K562 (cell line): ENCODE measurements around the gene SLC36A1. TPM values are rescaled to one million over a fixed set of nuclear protein-coding genes. Genes with fewer than 3 reads are reported as not detected.

ENCODE experiments used
- ATAC-seq: fragments of 200-7000 bp; cut with Tn5 transposase; 3 replicates; pipeline ENCODE4 v1.9.1; 2020; ENCODE audit warnings: moderate library complexity
- BruUV-seq: library from RNA; stranded (reverse); fragments of 400-500 nt; replicated peaks from 2 replicates; lab custom pipeline; 2021; lab: Mats Ljungman, UMichigan
- CTCF ChIA-PET: fragments of 300-600 bp; formaldehyde crosslinking; extraction: SDS; loops from one replicate; lab custom pipeline; 2021; ENCODE audit warnings: low intra/inter-chr PET ratio; lab: Yijun Ruan, JAX
- POLR2A ChIA-PET: fragments of 300-600, 350-650 bp; sonication (Branson Sonifier 250); formaldehyde crosslinking; extraction: SDS; loops from one replicate; lab custom pipeline; 2021; ENCODE audit warnings: antibody characterized with exemption, inconsistent platforms; lab: Yijun Ruan, JAX
- DNase-seq, 4 experiments: peaks; one replicate each; pipeline versions ENCODE4 v3.0.0 to v3.0.0-alpha.2; 2011 to 2018; ENCODE audit warnings: low spot score in 3 of 4, mixed read lengths in 3 of 4; ENCODE audit errors: extremely low read depth in 1 of 4
- FAIRE-seq: peaks from 2 replicates; lab custom pipeline; 2011; peaks lifted over from hg19 to GRCh38; lab: Jason Lieb, UNC
- H2AFZ ChIP-seq: 2 replicates; pipeline ENCODE4 v1.6.0; 2011; ENCODE audit warnings: low read depth, low read length, control low read depth, inconsistent platforms
- H3K27ac ChIP-seq: fragments of 200-600 bp; 3 replicates; pipeline ENCODE4 v1.8.0; 2011; ENCODE audit warnings: low read depth, mild to moderate bottlenecking, control low read depth, inconsistent platforms, low read length, moderate library complexity, mixed read lengths; ENCODE audit errors: extremely low read depth
- H3K27me3 ChIP-seq, 2 experiments: fragments of 300-600 bp in 1 of 2; 2 replicates in 1 of 2; 3 replicates in 1 of 2; pipeline versions ENCODE4 v1.6.0 to v1.8.0; 2011; ENCODE audit warnings: inconsistent platforms in 2 of 2, low read length in 2 of 2, mild to moderate bottlenecking in 1 of 2, mixed read lengths in 1 of 2, moderate library complexity in 1 of 2; ENCODE audit not compliant: control insufficient read depth in 2 of 2, insufficient read depth in 2 of 2
- H3K36me3 ChIP-seq: fragments of 300-600 bp; 3 replicates; pipeline ENCODE4 v1.8.0; 2011; ENCODE audit warnings: mild to moderate bottlenecking, low read length, inconsistent platforms; ENCODE audit not compliant: control insufficient read depth, insufficient read depth
- H3K4me1 ChIP-seq, 2 experiments: fragments of 200-600 bp in 1 of 2; replicated peaks in 1 of 2; 2 replicates in 1 of 2; 3 replicates in 1 of 2; pipeline versions ENCODE4 v1.5.1 to v1.8.0; 2011; ENCODE audit warnings: inconsistent platforms in 2 of 2, low read length in 2 of 2, mild to moderate bottlenecking in 1 of 2, mixed read lengths in 1 of 2, moderate library complexity in 1 of 2; ENCODE audit not compliant: control insufficient read depth in 2 of 2, insufficient read depth in 2 of 2
- H3K4me2 ChIP-seq: 2 replicates; pipeline ENCODE4 v1.6.1; 2011; ENCODE audit warnings: low read length, control low read depth, inconsistent platforms, mixed read lengths; ENCODE audit not compliant: insufficient read depth
- H3K4me3 ChIP-seq: fragments of 200-600 bp; sonication (generic), shearing (Covaris generic); 2 replicates; pipeline ENCODE4 v1.5.1; 2016; ENCODE audit warnings: control low read depth, inconsistent platforms
- H3K79me2 ChIP-seq: fragments of 200-600 bp; 3 replicates; pipeline ENCODE4 v1.8.0; 2011; ENCODE audit warnings: low read length, inconsistent platforms; ENCODE audit not compliant: control insufficient read depth, insufficient read depth
- H3K9ac ChIP-seq, 2 experiments: 2 replicates each; pipeline versions ENCODE4 v1.6.0 to v1.6.1; 2011; ENCODE audit warnings: low read depth in 2 of 2, low read length in 2 of 2, control low read depth in 1 of 2, inconsistent platforms in 1 of 2, mild to moderate bottlenecking in 1 of 2, mixed read lengths in 1 of 2; ENCODE audit not compliant: insufficient read depth in 1 of 2
- H3K9me1 ChIP-seq: one replicate; pipeline ENCODE4 v1.6.0; 2011; ENCODE audit warnings: inconsistent platforms, mild to moderate bottlenecking, low read length, moderate library complexity; ENCODE audit not compliant: control insufficient read depth, insufficient read depth
- H3K9me3 ChIP-seq: replicated peaks from 2 replicates; pipeline ENCODE4 v1.5.1; 2011; ENCODE audit warnings: low read depth, low read length, inconsistent platforms; ENCODE audit not compliant: control insufficient read depth, insufficient read depth
- H4K20me1 ChIP-seq: replicated peaks from 2 replicates; pipeline ENCODE4 v1.6.1; 2011; ENCODE audit warnings: low read length, inconsistent platforms, mixed read lengths; ENCODE audit not compliant: control insufficient read depth, insufficient read depth
- C11orf30 ChIP-seq: fragments of 450-650 bp; IDR thresholded peaks from 2 replicates; pipeline ENCODE4 v1.6.1; 2016; ENCODE audit warnings: low read depth, mild to moderate bottlenecking
- MAFG ChIP-seq: fragments of 450-650 bp; conservative IDR thresholded peaks from 2 replicates; pipeline ENCODE4 v1.6.1; 2016; ENCODE audit warnings: missing genetic modification characterization, missing compliant biosample characterization
- NFE2 ChIP-seq: IDR thresholded peaks from 2 replicates; pipeline ENCODE4 v1.6.1; 2014; ENCODE audit warnings: antibody characterized with exemption, low read depth
- RBFOX2 ChIP-seq: fragments of 200-400 bp; formaldehyde crosslinking; IDR thresholded peaks from 2 replicates; pipeline ENCODE4 v1.6.1; 2017; ENCODE audit warnings: low read depth, mild to moderate bottlenecking, low read length, moderate library complexity
- ZNF316 ChIP-seq: fragments of 450-650 bp; IDR thresholded peaks from 2 replicates; pipeline ENCODE4 v1.6.1; 2016
- WGBS: fragments of 100-300 bp; shearing (Covaris generic); methylation state at CpG from one replicate; pipeline ENCODE4 v1.1.6; 2016; ENCODE audit warnings: low coverage, mixed read lengths; ENCODE audit not compliant: insufficient coverage; ENCODE audit errors: missing lambda C conversion rate; 5-methylcytosine and 5-hydroxymethylcytosine counted together
- in situ Hi-C: fragments of 300-500 bp; cut with MboI; formaldehyde crosslinking; loops from 4 replicates; pipeline ENCODE4 v1.15.0; 2018; ENCODE audit warnings: inconsistent platforms, mixed read lengths
- intact Hi-C: fragments of 100-400 bp; cut with micrococcal nuclease; formaldehyde crosslinking; loops from 2 replicates; pipeline ENCODE4 v1.14.2; 2022
- polyA plus RNA-seq, 8 experiments: library from polyadenylated mRNA; depleted of rRNA in 4 of 8; stranded (reverse) in 5 of 8; unstranded in 3 of 8; fragments of >200 nt; fragmentation: Nextera tagmentation in 2 of 8; fragmentation: Illumina TruSeq in 1 of 8; extraction: Ambion mirVana in 2 of 8; extraction: Trizol in 1 of 8; gene quantifications; 2 replicates each; pipeline versions ENCODE4 v1.2.1 to v1.2.3, GENCODE V29; 2011 to 2014; ENCODE audit warnings: inconsistent platforms in 1 of 8, missing spikeins in 1 of 8
- total RNA-seq, 7 experiments: library from RNA; depleted of rRNA in 6 of 7; stranded (reverse); fragments of >200 nt in 6 of 7; fragmentation: Illumina TruSeq in 2 of 7; extraction: Trizol in 2 of 7; gene quantifications; 2 replicates each; pipeline versions ENCODE4 v1.2.1 to v1.2.3, GENCODE V29; 2011 to 2021; ENCODE audit warnings: low replicate concordance in 1 of 7
- TF ChIP-seq, protein P1 (sequence below), 3 experiments: IDR thresholded peaks in 2 of 3; conservative IDR thresholded peaks in 1 of 3; 2 replicates each; pipeline ENCODE4 v1.5.1; 2011 to 2012; ENCODE audit warnings: low read length in 3 of 3, mild to moderate bottlenecking in 3 of 3, control low read depth in 2 of 3, improper control_type of control experiment in 1 of 3, inconsistent platforms in 1 of 3, low read depth in 1 of 3, mixed read lengths in 1 of 3, moderate library complexity in 1 of 3; ENCODE audit not compliant: insufficient read depth in 2 of 3

Gene SLC36A1
- total and polyA plus RNA-seq, 9 of the 15 experiments (the other 6 are each of a cell fraction or from before 2014, with no cell fraction given), result 1.6 to 8.4 (median 4.6) TPM

DNA sequence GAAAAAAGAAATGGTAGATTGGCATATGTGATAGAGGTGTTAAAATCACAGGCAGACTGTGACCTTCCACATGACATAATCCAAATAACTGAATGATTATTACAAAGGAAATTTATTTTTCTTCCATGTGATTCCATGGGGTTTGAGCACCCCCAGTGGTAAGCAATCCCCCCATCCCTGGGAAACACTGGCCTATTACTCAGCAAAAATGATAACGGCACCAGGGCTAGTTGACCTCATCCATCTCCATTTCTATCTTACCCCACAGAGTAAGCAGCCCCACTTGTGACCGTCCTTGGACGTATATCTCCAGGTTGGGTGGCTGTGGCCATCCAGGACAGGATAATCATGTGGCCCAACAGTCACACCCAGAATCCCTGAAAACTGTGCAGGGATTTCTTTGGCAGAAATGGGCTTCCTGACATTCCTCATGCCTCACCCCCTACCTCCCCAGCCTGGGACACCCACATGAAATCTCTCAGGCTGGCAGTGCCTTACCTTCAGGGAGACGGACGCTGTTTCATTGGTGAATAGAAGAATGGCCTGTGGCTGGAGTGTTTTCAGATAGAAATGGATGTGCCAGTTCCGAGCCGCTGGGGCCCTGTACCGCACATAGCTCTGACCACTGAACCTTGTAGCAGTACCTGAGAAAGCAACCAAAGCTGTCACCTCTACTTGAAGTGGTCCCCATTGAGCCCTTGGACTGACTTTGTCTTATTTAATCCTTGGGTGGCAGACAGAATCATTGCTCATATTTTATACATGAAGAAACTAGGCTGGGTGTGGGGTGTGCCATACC lies 69.9 kb downstream of the SLC36A1 start:
- no peak overlapping the region for H3K4me2 ChIP-seq
- DNase-seq, result peak in 2 of 4 experiments; percentile 11 to 23
- ATAC-seq, result peak; percentile 62
- peaks cover 17 to 26% of the 10 kb centered on the region in 2 experiments; a peak in 4 of 5 replicates for H3K27me3 ChIP-seq
- H2AFZ ChIP-seq, result no peak overlapping the region
- no peak overlapping the region for H3K27ac ChIP-seq
- no peaks in the 10 kb centered on the region for H3K9me1 ChIP-seq
- no peak for FAIRE-seq
- BruUV-seq, result no TSS peak
- intact Hi-C loops, result no loop called here
- no peaks in the 10 kb centered on the region for H3K79me2 ChIP-seq
- H3K4me3 ChIP-seq, result no peak overlapping the region
- ChIA-PET CTCF (no interaction called here), POLR2A (no interaction called here)
- no peaks in the 10 kb centered on the region for H3K4me1 ChIP-seq
- WGBS, result 8% methylated on average over 8 of the region's 8 CpGs
- TF ChIP-seq NFE2 (peak; percentile 70), C11orf30 (peak; percentile 17; the same call in 1 of the 2 replicates), RBFOX2 (no peak), MAFG (0 out of 2 replicates have a peak, but pooled peaks have one; percentile 37), ZNF316 (peak; percentile 44; the same call in 1 of the 2 replicates)
- TF ChIP-seq, protein P1, sequence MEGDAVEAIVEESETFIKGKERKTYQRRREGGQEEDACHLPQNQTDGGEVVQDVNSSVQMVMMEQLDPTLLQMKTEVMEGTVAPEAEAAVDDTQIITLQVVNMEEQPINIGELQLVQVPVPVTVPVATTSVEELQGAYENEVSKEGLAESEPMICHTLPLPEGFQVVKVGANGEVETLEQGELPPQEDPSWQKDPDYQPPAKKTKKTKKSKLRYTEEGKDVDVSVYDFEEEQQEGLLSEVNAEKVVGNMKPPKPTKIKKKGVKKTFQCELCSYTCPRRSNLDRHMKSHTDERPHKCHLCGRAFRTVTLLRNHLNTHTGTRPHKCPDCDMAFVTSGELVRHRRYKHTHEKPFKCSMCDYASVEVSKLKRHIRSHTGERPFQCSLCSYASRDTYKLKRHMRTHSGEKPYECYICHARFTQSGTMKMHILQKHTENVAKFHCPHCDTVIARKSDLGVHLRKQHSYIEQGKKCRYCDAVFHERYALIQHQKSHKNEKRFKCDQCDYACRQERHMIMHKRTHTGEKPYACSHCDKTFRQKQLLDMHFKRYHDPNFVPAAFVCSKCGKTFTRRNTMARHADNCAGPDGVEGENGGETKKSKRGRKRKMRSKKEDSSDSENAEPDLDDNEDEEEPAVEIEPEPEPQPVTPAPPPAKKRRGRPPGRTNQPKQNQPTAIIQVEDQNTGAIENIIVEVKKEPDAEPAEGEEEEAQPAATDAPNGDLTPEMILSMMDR (IDR thresholded peaks at IDR 0.05 in 2 of 3, conservative IDR thresholded peaks at IDR 0.05 in 1 of 3; ENCODE audit: insufficient read depth in 2 of 3, low read depth in 1 of 3, low read length in 3 of 3), result 0 out of 6 replicates have a peak, but pooled peaks of 2 of the 3 experiments have one; percentile 4 to 25
- no peaks in the 10 kb centered on the region; the same call in 1 of the 2 replicates for H4K20me1 ChIP-seq
- H3K9me3 ChIP-seq, result no peaks in the 10 kb centered on the region
- in situ Hi-C loops, result loop anchor here (10.0 kb wide), 1 partner anchor 73 kb away; the partner anchor contains the start of gene SLC36A1
- H3K36me3 ChIP-seq, result no peaks in the 10 kb centered on the region
- H3K9ac ChIP-seq, result no peak overlapping the region
